ENCODE results near the gene LAMA1.

Gene LAMA1

GRCh38 chr18:7065736-7066135 lies 51.9 kb downstream of the LAMA1 start:
- no peak for TF ChIP-seq CTCF (IDR thresholded peaks at IDR 0.05; ENCODE audit: low read depth, low read length)
- DNase-seq (ENCODE audit: extremely low read depth, low read depth) = no peak

GRCh38 chr18:7064346-7064745 lies 53.3 kb downstream of the LAMA1 start:
- no peak for DNase-seq (ENCODE audit: extremely low read depth, low read depth)
- TF ChIP-seq CTCF (IDR thresholded peaks at IDR 0.05; ENCODE audit: low read depth, low read length) = no peak

GRCh38 chr18:7062811-7063210 lies 54.8 kb downstream of the LAMA1 start:
- DNase-seq (ENCODE audit: extremely low read depth, low read depth) = no peak
- TF ChIP-seq CTCF (IDR thresholded peaks at IDR 0.05; ENCODE audit: low read depth, low read length) = no peak

GRCh38 chr18:7062236-7062635 lies 55.4 kb downstream of the LAMA1 start:
- no peak for DNase-seq (ENCODE audit: extremely low read depth, low read depth)
- TF ChIP-seq CTCF (IDR thresholded peaks at IDR 0.05; ENCODE audit: low read depth, low read length) = no peak

- DNase-seq (ENCODE audit: extremely low read depth, low read depth) = no peak
- no peak for TF ChIP-seq CTCF (IDR thresholded peaks at IDR 0.05; ENCODE audit: low read depth, low read length)
Measured at GRCh38 chr18:7059276-7059675, 58.3 kb downstream of the LAMA1 start.

DNA sequence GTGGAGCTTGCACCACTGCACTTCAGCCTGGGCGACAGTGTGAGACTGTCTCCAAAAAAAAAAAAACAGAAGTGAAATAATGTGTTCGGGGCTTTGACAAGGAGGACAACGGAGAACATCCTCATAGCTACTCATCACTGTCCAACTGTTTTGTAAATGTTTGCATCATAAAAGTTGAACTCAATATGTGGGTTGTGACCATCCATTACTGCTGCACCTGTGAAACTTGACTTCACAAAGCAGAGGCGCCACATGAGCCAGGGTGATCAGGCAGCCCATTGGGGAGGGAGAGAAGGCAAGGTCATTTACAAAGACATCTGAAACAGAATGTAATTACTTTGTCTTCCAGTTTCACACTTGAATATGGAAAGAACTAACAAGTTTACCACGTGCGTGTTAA lies 61.6 kb downstream of the LAMA1 start:
- no peak for TF ChIP-seq CTCF (IDR thresholded peaks at IDR 0.05; ENCODE audit: low read depth, low read length)
- DNase-seq (ENCODE audit: extremely low read depth, low read depth) = no peak

DNA sequence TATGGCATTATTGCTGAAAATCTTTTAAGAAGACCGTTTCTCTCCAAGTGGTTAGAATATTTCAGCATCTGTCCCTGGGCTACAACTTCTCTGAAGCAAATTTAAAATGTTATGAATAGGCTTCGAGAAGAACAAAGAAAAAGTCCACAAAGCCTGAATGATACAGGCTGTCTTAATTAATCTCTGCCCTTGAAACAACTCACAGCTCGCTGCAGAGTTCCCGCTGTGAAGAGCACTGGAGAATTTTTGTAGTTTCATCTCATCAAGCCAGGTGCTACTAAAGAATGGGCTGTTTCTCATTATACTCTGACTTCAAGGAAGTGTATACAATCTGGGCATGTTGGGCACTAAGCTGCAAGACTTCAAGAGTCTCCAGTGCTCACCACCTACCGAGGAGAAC lies 67.6 kb downstream of the LAMA1 start:
- TF ChIP-seq CTCF (IDR thresholded peaks at IDR 0.05; ENCODE audit: low read depth, low read length) = no peak
- DNase-seq (ENCODE audit: extremely low read depth, low read depth) = no peak
